Pancreas (tissue), 10 donors: ENCODE measurements around the gene MFSD2A. TPM values are rescaled to one million over a fixed set of nuclear protein-coding genes. Genes with fewer than 3 reads are reported as not detected.

ENCODE experiments used
- ATAC-seq, 4 donors: fragments of 200-7000 bp; cut with Tn5 transposase; one replicate each; pipeline versions ENCODE4 v1.8.0 to v1.9.1; 2020; ENCODE audit warnings: mild to moderate bottlenecking in 4 of 4, moderate library complexity in 4 of 4
- DNase-seq, 6 donors: peaks; one replicate each; pipeline ENCODE4 v3.0.0-alpha.2; 2020
- FAIRE-seq: peaks from 2 replicates; lab custom pipeline; 2012; peaks lifted over from hg19 to GRCh38; lab: Jason Lieb, UNC
- H3K27ac ChIP-seq, 4 donors: fragments of 200-600 bp; sonication (generic); 1 replicate in 3 of 4; 2 replicates in 1 of 4; pipeline versions ENCODE4 v1.5.0 to v1.8.0; 2020
- H3K27me3 ChIP-seq, 4 donors: fragments of 200-600 bp; one replicate each; pipeline ENCODE4 v1.8.0; 2021
- H3K36me3 ChIP-seq, 3 donors: fragments of 200-600 bp; sonication (generic) in 1 of 3; one replicate each; pipeline versions ENCODE4 v1.5.0 to v1.8.0; 2020 to 2021
- H3K4me1 ChIP-seq, 3 donors: fragments of 200-600 bp; one replicate each; pipeline ENCODE4 v1.8.0; 2021
- H3K4me3 ChIP-seq, 4 donors: fragments of 200-600 bp; sonication (generic) in 2 of 4; one replicate each; pipeline versions ENCODE4 v1.5.0 to v1.8.0; 2020 to 2021
- H3K9me3 ChIP-seq, 4 donors: fragments of 200-600 bp; one replicate each; pipeline ENCODE4 v1.8.0; 2021
- CTCF ChIP-seq, 4 donors: fragments of 200-600 bp; sonication (generic) in 3 of 4; IDR thresholded peaks; one replicate each; pipeline versions ENCODE4 v1.5.0 to v1.8.0; 2021; ENCODE audit warnings: antibody characterized with exemption in 4 of 4
- WGBS, 2 donors: extraction: QIAGEN DNeasy Blood & Tissue Kit; methylation state at CpG; one replicate each; pipeline ENCODE4 v1.1.7; 2013; 5-methylcytosine and 5-hydroxymethylcytosine counted together
- intact Hi-C, 3 donors: fragments of 100-400 bp; cut with DNase I; formaldehyde crosslinking; loops; one replicate each; pipeline versions ENCODE4 v1.11.1 to v1.14.2; 2022
- polyA plus RNA-seq, 2 donors: library from polyadenylated mRNA; stranded (reverse); fragments of 200-250 nt; gene quantifications; one replicate each; pipeline ENCODE4 v1.2.3, GENCODE V29; 2013
- total RNA-seq, 6 donors: library from RNA; stranded (reverse); fragmentation: NEBNext Ultra II Directional in 4 of 6; extraction: Animal tissue kit (Norgen Biotek cat#: 25700) in 4 of 6; gene quantifications; one replicate each; pipeline versions ENCODE4 v1.2.1 to v1.2.4, GENCODE V29; 2021 to 2023
- donor health status: healthy with polysubstance abuse.
- donor health status: DM: no; HTN: no; CAD: no; lungs with moderate emphysema.
- donor health status: DM: no; HTN: no; CAD: no.
- donor health status: control.
- donor health status: control.
- donor health status: Bipolar disorder and iron deficiency.
- donor health status: DM: yes; HTN: yes; CAD: no.
- donor health status: DM: no; HTN: no; CAD: no.
- donor health status: DM: no; HTN: no; CAD: no.
- donor health status: DM: yes; HTN: yes; CAD: no.

Gene MFSD2A
- total and polyA plus RNA-seq, 8 donors: 0.16 to 1.0 (median 0.47) TPM; not detected in 1

- FAIRE-seq (no peak), DNase-seq (no peak), ATAC-seq (peak in 2 of 4 donors; percentile 36 to 64)
- no peaks in the 10 kb centered on the region for H3K9me3 ChIP-seq
- H3K4me1 ChIP-seq: no peaks in the 10 kb centered on the region
- H3K36me3 ChIP-seq: no peaks in the 10 kb centered on the region
- no peaks in the 10 kb centered on the region for H3K27me3 ChIP-seq
- WGBS, 2 donors: 70 to 79% methylated on average over 5 of the region's 5 CpGs
- intact Hi-C loops: no loop called here
- no peak overlapping the region for H3K4me3 ChIP-seq
- no peak for TF ChIP-seq CTCF (IDR thresholded peaks at IDR 0.05)
- H3K27ac ChIP-seq: no peak overlapping the region
Measured at GRCh38 chr1:39940253-39940652, 14.7 kb upstream of the MFSD2A start.

DNA sequence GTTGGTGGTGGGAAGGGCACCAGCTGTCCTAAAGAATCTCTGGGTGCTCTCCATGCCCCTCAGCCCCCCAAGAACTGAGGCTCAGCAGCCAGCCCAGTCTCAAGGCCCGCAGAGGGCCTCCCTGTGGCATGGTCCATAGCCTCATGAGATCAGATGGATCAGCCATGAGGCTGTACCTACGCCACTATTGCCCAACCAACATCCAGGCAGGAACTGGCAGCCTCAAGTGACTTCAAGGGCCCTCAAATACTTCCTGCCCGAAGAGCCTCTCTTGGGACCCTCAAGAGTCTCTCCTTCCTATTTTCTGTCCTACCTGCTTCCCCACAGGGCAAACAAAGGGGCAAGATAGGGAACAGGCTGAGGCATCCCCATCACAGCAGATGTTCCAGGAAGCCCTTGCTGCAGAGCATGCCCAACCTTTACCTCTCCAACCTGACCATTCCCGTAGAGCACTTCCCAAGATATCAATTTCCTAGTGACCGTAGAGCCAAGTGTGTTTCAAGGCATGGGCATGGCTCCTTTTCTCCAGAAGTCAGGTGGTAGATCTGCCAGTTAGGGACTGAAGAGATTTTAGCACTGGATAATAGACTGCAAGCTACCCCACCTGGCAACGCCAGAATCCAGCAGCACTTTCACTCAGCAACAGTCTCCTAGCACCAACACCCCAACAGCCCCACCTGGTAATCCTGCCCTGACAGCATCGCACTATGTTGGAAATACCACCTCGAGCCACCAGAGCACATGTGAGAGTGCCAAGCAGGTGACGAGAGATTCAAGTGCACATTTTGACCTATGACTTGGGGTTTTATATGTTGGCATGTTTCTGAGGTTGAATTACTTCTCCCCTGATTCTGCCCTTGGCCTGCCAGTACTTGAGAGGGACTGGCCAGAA lies 13.7 kb upstream of the MFSD2A start:
- Histone ChIP-seq H3K27me3 (no peaks in the 10 kb centered on the region), H3K9me3 (no peaks in the 10 kb centered on the region), H3K27ac (no peak overlapping the region), H3K4me1 (no peaks in the 10 kb centered on the region), H3K36me3 (no peaks in the 10 kb centered on the region), H3K4me3 (no peak overlapping the region)
- intact Hi-C loops: no loop called here
- no peak for DNase-seq
- ATAC-seq: no peak
- WGBS, 2 donors: 85 to 87% methylated on average over 9 of the region's 9 CpGs
- no peak for FAIRE-seq
- TF ChIP-seq CTCF (IDR thresholded peaks at IDR 0.05): no peak

DNA sequence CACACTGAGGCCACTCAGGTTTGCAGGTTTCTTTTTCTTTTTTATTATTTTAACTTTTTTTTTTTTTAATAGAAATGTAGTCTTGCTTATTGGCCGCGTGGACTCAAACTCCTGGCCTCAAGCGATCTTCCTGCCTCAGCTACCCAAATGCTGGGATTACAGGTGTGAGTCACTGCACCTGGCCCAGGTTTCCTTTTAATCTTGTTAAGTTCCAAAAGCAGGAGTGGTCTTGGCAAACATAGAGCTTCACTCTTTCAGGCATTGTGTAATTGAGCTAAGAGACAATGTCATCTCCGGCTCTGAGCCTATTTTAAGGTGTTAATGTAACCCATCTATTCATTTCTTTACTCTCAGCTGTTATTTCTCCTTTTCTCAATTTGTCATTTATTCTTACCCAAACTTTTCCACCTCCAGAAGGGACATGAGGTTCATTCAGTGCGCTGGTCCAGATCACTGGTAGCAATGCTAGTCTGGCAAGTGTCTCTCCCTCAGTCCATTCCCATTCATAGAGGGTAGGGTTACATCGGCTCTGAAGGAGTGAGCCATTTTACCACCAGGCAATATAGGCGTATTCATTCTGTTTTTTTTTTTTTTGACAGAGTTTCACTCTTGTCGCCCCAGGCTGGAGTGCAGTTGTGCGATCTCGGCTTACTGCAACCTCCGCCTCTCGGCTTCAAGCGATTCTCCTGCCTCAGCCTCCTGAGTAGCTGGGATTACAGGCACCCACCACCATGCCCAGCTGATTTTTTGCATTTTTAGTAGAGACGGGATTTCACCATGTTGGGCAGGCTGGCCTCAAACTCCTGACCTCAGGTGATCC lies 11.3 kb upstream of the MFSD2A start:
- Histone ChIP-seq H3K27ac (no peak overlapping the region), H3K36me3 (no peaks in the 10 kb centered on the region), H3K4me1 (no peaks in the 10 kb centered on the region), H3K27me3 (no peaks in the 10 kb centered on the region), H3K9me3 (no peaks in the 10 kb centered on the region), H3K4me3 (no peak overlapping the region)
- no peak for ATAC-seq
- no peak for FAIRE-seq
- TF ChIP-seq CTCF (IDR thresholded peaks at IDR 0.05): no peak
- no peak for DNase-seq
- WGBS, 2 donors: 89 to 91% methylated on average over 14 of the region's 14 CpGs
- intact Hi-C loops: no loop called here

DNA sequence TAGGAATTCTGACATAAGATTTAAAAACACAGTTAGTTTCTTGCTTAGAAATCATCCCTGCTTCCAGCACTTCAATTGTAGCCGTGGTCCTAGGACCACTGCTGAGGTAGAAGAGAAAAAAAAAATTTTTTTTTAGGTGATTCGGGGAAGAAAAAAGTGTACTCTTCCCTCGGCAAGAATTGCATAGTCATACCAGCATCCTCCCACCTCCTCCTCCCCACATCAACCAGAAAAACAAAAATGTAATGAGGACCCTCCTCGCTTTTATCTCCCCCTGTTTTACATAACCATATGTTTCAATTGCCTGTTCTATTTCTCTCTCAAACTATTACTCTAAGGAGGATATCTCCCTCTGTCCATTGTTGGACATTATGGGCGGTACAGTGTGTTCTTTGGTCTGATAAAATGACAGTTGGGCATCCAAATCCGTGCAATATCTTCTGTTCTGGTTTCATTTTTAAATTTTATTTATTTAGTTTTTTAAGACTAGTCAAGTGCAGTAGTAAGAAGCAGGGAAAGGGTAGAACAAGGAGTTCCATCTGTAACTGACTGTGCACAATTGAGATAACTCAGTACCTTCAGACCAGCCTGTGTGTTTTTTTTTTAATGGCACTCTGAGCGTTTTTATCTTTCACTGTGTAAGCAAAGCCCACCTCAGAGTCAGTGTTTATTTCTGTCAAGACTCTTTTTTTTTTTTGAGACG lies 10.4 kb upstream of the MFSD2A start:
- no peaks in the 10 kb centered on the region for H3K4me1 ChIP-seq
- intact Hi-C loops: no loop called here
- 56 to 60% methylated on average over 8 of the region's 8 CpGs for WGBS, 2 donors
- no peak overlapping the region for H3K27ac ChIP-seq
- H3K27me3 ChIP-seq: no peaks in the 10 kb centered on the region
- H3K9me3 ChIP-seq: no peaks in the 10 kb centered on the region
- H3K36me3 ChIP-seq: no peaks in the 10 kb centered on the region
- DNase-seq (no peak), FAIRE-seq (no peak), ATAC-seq (no peak)
- TF ChIP-seq CTCF (IDR thresholded peaks at IDR 0.05): no peak
- no peak overlapping the region for H3K4me3 ChIP-seq
